GM18502 (cell line): Measurements from ENCODE around the gene CUL9.

Experiments used
- ATAC-seq: cut with Tn5 transposase; IDR thresholded peaks from one replicate; pipeline ENCODE4 v1.9.1; 2021; ENCODE audit warnings: mild to moderate bottlenecking; ENCODE audit not compliant: unreplicated experiment, poor library complexity

Gene CUL9

DNA sequence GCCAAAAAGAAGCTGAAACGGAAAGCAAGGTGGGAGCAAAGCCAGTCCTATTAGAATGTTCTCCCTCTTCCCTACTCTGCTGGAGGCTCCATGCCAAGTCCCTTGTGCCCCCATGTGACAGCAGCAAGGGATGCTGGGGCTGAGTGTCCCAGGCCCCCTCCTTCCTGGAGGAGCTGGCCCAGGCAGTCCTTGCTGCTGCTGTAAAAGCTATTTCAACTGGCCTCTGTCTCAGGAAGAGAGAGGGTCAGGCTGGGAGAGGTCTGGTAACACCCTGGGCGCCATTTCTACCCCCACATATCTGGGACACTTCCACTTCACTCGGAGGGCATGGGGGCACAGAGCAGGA, 86.3 kb downstream of the CUL9 start:
- no peak for ATAC-seq

DNA sequence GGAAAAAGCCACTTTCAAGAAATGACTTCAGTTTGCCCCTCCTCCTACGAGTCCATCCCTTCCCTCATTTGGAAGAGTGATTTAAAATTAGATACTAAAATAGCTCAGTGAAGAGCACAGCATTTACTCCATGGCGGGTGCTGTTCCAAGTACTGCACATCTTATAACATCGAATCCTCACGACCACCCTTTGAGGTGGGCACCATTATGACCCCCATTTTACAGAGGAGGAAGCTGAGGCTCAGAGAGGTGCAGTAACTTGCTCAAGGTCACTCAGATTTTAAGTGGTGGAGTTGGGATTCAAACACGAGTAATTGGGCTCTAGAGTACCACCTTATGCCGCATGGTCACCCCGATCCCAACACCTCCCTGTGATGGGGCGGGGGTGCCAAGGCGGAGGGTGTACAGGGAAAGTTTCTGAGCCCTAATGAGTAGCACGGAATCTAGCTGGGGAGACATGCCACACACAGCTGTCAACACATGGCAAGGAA, 86.8 kb downstream of the CUL9 start:
- no peak for ATAC-seq

DNA sequence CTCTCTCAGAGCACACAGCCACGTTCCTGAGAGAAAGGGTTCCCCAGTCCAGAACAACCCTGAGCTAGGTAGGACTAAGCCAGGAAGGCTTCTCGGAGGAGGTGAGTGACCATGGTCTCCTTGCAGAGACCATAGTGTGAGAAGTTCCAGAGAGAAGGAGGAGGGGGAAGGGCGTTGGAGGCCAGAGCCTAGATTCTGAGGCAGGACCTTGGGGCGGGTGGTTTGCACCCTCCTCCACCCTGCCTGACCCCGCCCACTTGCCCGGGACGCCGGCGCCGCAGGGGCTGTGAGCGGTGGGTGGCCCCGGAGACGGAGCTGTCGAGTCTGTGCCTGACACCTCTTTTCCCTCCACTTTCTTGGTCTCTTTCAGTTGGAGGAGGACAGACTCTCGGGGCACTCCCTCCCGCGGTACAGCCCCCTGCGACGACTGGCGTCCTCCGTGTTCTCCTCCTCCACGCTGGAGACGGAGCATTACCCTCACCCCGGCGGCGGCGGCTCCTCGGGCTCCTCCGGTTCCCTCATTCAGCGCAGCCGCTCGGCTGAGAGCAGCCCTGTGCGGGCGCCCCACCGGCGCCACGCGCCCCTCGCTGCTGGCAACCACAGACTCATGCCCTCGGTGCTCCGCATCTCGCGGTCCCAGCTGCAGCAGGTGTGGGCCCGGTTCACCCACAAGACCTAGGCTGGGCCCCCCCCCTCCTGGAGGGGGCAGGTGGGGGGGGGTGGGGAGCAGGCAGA, 87.4 kb downstream of the CUL9 start:
- no peak for ATAC-seq

DNA sequence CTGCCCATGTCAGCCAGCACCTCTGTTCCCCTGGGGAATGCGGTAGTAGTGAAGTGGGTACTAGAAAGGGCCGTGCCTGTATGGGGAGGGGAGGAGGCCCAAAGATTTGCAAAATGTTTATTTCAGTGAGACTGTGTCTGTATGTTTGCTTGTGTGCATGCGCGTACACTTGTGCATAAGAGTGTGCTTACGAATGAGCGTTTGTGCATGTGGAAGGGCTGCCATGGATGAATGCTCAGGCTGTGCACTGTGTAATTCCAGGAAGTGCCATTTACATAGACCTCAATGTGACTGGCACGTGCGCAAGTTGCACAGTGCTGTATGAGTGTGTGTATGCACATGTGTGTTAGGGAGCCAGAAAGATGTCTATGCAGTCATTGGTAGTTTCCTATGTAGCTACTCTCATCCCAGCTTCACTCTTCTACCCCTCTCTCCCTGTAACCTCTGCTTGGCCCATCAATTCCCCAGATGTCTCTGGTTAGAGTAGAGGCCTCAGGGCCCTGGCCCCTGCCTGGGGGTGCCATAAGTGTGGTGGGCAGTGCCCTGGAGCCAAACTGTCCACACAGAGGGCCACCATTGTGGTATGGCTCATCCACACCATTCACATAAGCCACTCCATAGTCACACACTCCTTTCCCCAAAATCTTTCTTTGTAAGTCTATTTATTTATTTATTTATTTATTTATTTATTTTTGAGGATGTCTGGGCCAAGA, 89.3 kb downstream of the CUL9 start:
- ATAC-seq: no peak

DNA sequence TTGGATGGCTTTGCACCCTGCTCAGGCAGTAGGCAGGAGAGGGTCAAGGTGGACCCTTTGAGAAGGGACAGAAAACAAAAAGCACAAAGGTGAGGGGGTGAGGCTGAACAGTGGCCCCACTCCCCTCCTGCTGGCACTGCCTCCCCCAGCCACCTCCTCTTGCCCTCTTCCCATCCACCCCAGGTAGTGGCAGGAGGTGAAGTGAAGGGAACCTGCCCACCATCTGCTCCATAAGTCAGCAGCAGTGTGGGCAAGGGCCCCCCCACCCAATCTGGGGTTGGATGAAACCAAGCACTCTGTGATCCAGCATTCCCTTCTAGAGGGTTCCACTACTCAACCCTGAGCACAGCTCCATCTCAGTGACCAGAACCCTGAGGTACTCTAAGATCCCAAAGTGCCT, 89.9 kb downstream of the CUL9 start:
- ATAC-seq: no peak

DNA sequence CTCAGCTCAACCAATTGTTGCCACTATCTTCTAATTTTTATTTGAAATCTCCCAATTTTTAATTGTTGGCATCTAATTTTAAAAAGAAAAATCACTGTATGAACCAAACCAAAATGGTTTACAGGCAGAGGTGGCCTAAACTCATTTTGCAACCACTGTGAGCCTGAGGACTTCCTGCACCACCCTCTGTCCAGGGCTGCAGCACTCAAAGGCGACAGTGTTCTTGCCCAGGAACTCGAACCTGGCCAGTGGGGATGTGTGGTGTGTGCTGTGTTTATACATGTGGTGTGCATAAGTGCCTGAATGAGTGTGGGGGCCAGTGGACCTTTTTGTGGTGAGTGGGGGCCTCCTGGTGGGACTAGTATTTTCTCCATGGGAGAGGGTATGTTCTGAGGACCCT, 91.7 kb downstream of the CUL9 start:
- no peak for ATAC-seq
